K562 (cell line): Measurements from ENCODE around the gene PDIA4. TPM values are rescaled to one million over a fixed set of nuclear protein-coding genes. Genes with fewer than 3 reads are reported as not detected.
A peak's percentile ranks its signal among the peaks of the same experiment; 100 is the strongest.

Source experiments
- ATAC-seq: fragments of 200-7000 bp; cut with Tn5 transposase; 3 replicates; pipeline ENCODE4 v1.9.1; 2020; ENCODE audit warnings: moderate library complexity
- BruUV-seq: library from RNA; stranded (reverse); fragments of 400-500 nt; replicated peaks from 2 replicates; lab custom pipeline; 2021; lab: Mats Ljungman, UMichigan
- CTCF ChIA-PET: fragments of 300-600 bp; formaldehyde crosslinking; extraction: SDS; loops from one replicate; lab custom pipeline; 2021; ENCODE audit warnings: low intra/inter-chr PET ratio; lab: Yijun Ruan, JAX
- POLR2A ChIA-PET: fragments of 300-600, 350-650 bp; sonication (Branson Sonifier 250); formaldehyde crosslinking; extraction: SDS; loops from one replicate; lab custom pipeline; 2021; ENCODE audit warnings: antibody characterized with exemption, inconsistent platforms; lab: Yijun Ruan, JAX
- DNase-seq, 4 experiments: peaks; one replicate each; pipeline versions ENCODE4 v3.0.0 to v3.0.0-alpha.2; 2011 to 2018; ENCODE audit warnings: low spot score in 3 of 4, mixed read lengths in 3 of 4; ENCODE audit errors: extremely low read depth in 1 of 4
- FAIRE-seq: peaks from 2 replicates; lab custom pipeline; 2011; peaks lifted over from hg19 to GRCh38; lab: Jason Lieb, UNC
- H2AFZ ChIP-seq: 2 replicates; pipeline ENCODE4 v1.6.0; 2011; ENCODE audit warnings: low read depth, low read length, control low read depth, inconsistent platforms
- H3K27ac ChIP-seq: fragments of 200-600 bp; 3 replicates; pipeline ENCODE4 v1.8.0; 2011; ENCODE audit warnings: low read depth, mild to moderate bottlenecking, control low read depth, inconsistent platforms, low read length, moderate library complexity, mixed read lengths; ENCODE audit errors: extremely low read depth
- H3K27me3 ChIP-seq, 2 experiments: fragments of 300-600 bp in 1 of 2; 2 replicates in 1 of 2; 3 replicates in 1 of 2; pipeline versions ENCODE4 v1.6.0 to v1.8.0; 2011; ENCODE audit warnings: inconsistent platforms in 2 of 2, low read length in 2 of 2, mild to moderate bottlenecking in 1 of 2, mixed read lengths in 1 of 2, moderate library complexity in 1 of 2; ENCODE audit not compliant: control insufficient read depth in 2 of 2, insufficient read depth in 2 of 2
- H3K36me3 ChIP-seq: fragments of 300-600 bp; 3 replicates; pipeline ENCODE4 v1.8.0; 2011; ENCODE audit warnings: mild to moderate bottlenecking, low read length, inconsistent platforms; ENCODE audit not compliant: control insufficient read depth, insufficient read depth
- H3K4me1 ChIP-seq, 2 experiments: fragments of 200-600 bp in 1 of 2; replicated peaks in 1 of 2; 2 replicates in 1 of 2; 3 replicates in 1 of 2; pipeline versions ENCODE4 v1.5.1 to v1.8.0; 2011; ENCODE audit warnings: inconsistent platforms in 2 of 2, low read length in 2 of 2, mild to moderate bottlenecking in 1 of 2, mixed read lengths in 1 of 2, moderate library complexity in 1 of 2; ENCODE audit not compliant: control insufficient read depth in 2 of 2, insufficient read depth in 2 of 2
- H3K4me2 ChIP-seq: 2 replicates; pipeline ENCODE4 v1.6.1; 2011; ENCODE audit warnings: low read length, control low read depth, inconsistent platforms, mixed read lengths; ENCODE audit not compliant: insufficient read depth
- H3K4me3 ChIP-seq: fragments of 200-600 bp; sonication (generic), shearing (Covaris generic); 2 replicates; pipeline ENCODE4 v1.5.1; 2016; ENCODE audit warnings: control low read depth, inconsistent platforms
- H3K79me2 ChIP-seq: fragments of 200-600 bp; 3 replicates; pipeline ENCODE4 v1.8.0; 2011; ENCODE audit warnings: low read length, inconsistent platforms; ENCODE audit not compliant: control insufficient read depth, insufficient read depth
- H3K9ac ChIP-seq, 2 experiments: 2 replicates each; pipeline versions ENCODE4 v1.6.0 to v1.6.1; 2011; ENCODE audit warnings: low read depth in 2 of 2, low read length in 2 of 2, control low read depth in 1 of 2, inconsistent platforms in 1 of 2, mild to moderate bottlenecking in 1 of 2, mixed read lengths in 1 of 2; ENCODE audit not compliant: insufficient read depth in 1 of 2
- H3K9me1 ChIP-seq: one replicate; pipeline ENCODE4 v1.6.0; 2011; ENCODE audit warnings: inconsistent platforms, mild to moderate bottlenecking, low read length, moderate library complexity; ENCODE audit not compliant: control insufficient read depth, insufficient read depth
- H3K9me3 ChIP-seq: replicated peaks from 2 replicates; pipeline ENCODE4 v1.5.1; 2011; ENCODE audit warnings: low read depth, low read length, inconsistent platforms; ENCODE audit not compliant: control insufficient read depth, insufficient read depth
- H4K20me1 ChIP-seq: replicated peaks from 2 replicates; pipeline ENCODE4 v1.6.1; 2011; ENCODE audit warnings: low read length, inconsistent platforms, mixed read lengths; ENCODE audit not compliant: control insufficient read depth, insufficient read depth
- FUS ChIP-seq: fragments of 200-400 bp; formaldehyde crosslinking; optimal IDR thresholded peaks from 2 replicates; pipeline ENCODE3; 2017; ENCODE audit warnings: low read depth, low read length
- GATA2 ChIP-seq: sonication (generic); formaldehyde crosslinking; IDR thresholded peaks from 2 replicates; pipeline ENCODE4 v1.4.0; 2020; ENCODE audit warnings: mild to moderate bottlenecking, missing genetic modification reagents
- KDM2B ChIP-seq: fragments of 250-450 bp; sonication (Bioruptor Pico); IDR thresholded peaks from 2 replicates; pipeline ENCODE4 v1.8.0; 2021; ENCODE audit warnings: mild to moderate bottlenecking, moderate library complexity
- MAZ ChIP-seq, 2 experiments: fragments of 450-650 bp in 1 of 2; sonication (generic) in 1 of 2; formaldehyde crosslinking; IDR thresholded peaks in 1 of 2; conservative IDR thresholded peaks in 1 of 2; 2 replicates each; pipeline versions ENCODE4 v1.4.0 to v1.5.0; 2020; ENCODE audit warnings: mild to moderate bottlenecking in 1 of 2, missing genetic modification reagents in 1 of 2
- MGA ChIP-seq: fragments of 450-650 bp; IDR thresholded peaks from 2 replicates; pipeline ENCODE4 v1.6.1; 2016; ENCODE audit warnings: mild to moderate bottlenecking, moderate library complexity
- NR4A1 ChIP-seq, 2 experiments: fragments of 250-450 bp in 1 of 2; fragments of 450-650 bp in 1 of 2; sonication (Bioruptor Pico) in 1 of 2; IDR thresholded peaks; 2 replicates each; pipeline versions ENCODE4 v1.4.0 to v1.6.1; 2016 to 2020; ENCODE audit warnings: mild to moderate bottlenecking in 2 of 2, missing compliant biosample characterization in 1 of 2, missing genetic modification characterization in 1 of 2, moderate library complexity in 1 of 2
- SUPT5H ChIP-seq: fragments of 450-650 bp; IDR thresholded peaks from 2 replicates; pipeline ENCODE4 v1.6.1; 2016
- ZNF143 ChIP-seq: sonication (generic); formaldehyde crosslinking; IDR thresholded peaks from 2 replicates; pipeline ENCODE4 v1.9.0; 2022; ENCODE audit warnings: mild to moderate bottlenecking, missing genetic modification reagents
- ZSCAN32 ChIP-seq: fragments of 450-650 bp; formaldehyde crosslinking; IDR thresholded peaks from 2 replicates; pipeline ENCODE4 v1.4.0; 2020; ENCODE audit warnings: mild to moderate bottlenecking, moderate library complexity
- WGBS: fragments of 100-300 bp; shearing (Covaris generic); methylation state at CpG from one replicate; pipeline ENCODE4 v1.1.6; 2016; ENCODE audit warnings: low coverage, mixed read lengths; ENCODE audit not compliant: insufficient coverage; ENCODE audit errors: missing lambda C conversion rate; 5-methylcytosine and 5-hydroxymethylcytosine counted together
- in situ Hi-C: fragments of 300-500 bp; cut with MboI; formaldehyde crosslinking; loops from 4 replicates; pipeline ENCODE4 v1.15.0; 2018; ENCODE audit warnings: inconsistent platforms, mixed read lengths
- intact Hi-C: fragments of 100-400 bp; cut with micrococcal nuclease; formaldehyde crosslinking; loops from 2 replicates; pipeline ENCODE4 v1.14.2; 2022
- polyA plus RNA-seq, 8 experiments: library from polyadenylated mRNA; depleted of rRNA in 4 of 8; stranded (reverse) in 5 of 8; unstranded in 3 of 8; fragments of >200 nt; fragmentation: Nextera tagmentation in 2 of 8; fragmentation: Illumina TruSeq in 1 of 8; extraction: Ambion mirVana in 2 of 8; extraction: Trizol in 1 of 8; gene quantifications; 2 replicates each; pipeline versions ENCODE4 v1.2.1 to v1.2.3, GENCODE V29; 2011 to 2014; ENCODE audit warnings: inconsistent platforms in 1 of 8, missing spikeins in 1 of 8
- total RNA-seq, 7 experiments: library from RNA; depleted of rRNA in 6 of 7; stranded (reverse); fragments of >200 nt in 6 of 7; fragmentation: Illumina TruSeq in 2 of 7; extraction: Trizol in 2 of 7; gene quantifications; 2 replicates each; pipeline versions ENCODE4 v1.2.1 to v1.2.3, GENCODE V29; 2011 to 2021; ENCODE audit warnings: low replicate concordance in 1 of 7

PDIA4 gene
- total and polyA plus RNA-seq, 9 of the 15 experiments (the other 6 are each of a cell fraction or from before 2014, with no cell fraction given): 9.1 to 175 (median 146) TPM

GRCh38 chr7:148978091-148978490 is 50.2 kb downstream of the PDIA4 start (continued):
- no peak for TF ChIP-seq FUS

DNA sequence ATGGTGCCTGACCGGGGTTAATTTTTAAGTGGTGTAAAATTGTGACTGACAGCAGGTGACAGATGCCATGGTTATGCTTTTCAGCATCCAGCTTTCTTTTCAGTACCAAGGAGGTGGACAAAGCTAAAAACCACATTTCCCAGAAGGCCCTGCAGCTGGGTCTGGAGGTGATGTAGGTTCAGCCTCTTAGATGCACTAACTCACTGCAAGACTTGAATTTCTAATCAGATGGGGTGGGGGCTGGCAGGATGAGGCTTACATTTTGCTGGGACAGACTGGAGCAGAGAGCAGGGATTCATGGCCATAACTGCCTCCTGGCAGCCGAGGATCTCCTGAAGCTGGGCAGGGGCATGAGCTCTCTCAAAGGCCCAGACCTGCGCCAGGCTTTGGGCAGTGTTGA is 52.4 kb downstream of the PDIA4 start:
- peak overlapping the region in 1 of 2 experiments; percentile 67; a peak in 1 of 4 replicates for H3K9ac ChIP-seq
- no TSS peak for BruUV-seq
- no peaks in the 10 kb centered on the region for H3K36me3 ChIP-seq
- H3K4me3 ChIP-seq: no peak overlapping the region
- 22% methylated on average over 3 of the region's 3 CpGs for WGBS
- in situ Hi-C loops: no loop called here
- no peaks in the 10 kb centered on the region for H3K9me3 ChIP-seq
- ATAC-seq (peak; percentile 74), FAIRE-seq (no peak), DNase-seq (no peak)
- no peaks in the 10 kb centered on the region for H3K9me1 ChIP-seq
- POLR2A ChIA-PET: interaction anchor here (0.5 to 1.5 kb wide), 4 partner anchors 8 to 165 kb away, joined by 3 to 6 read pairs (median 3); no protein-coding TSS in a partner anchor
- H3K27ac ChIP-seq: no peak overlapping the region
- no peaks in the 10 kb centered on the region for H3K27me3 ChIP-seq
- no peak overlapping the region for H3K4me2 ChIP-seq
- H2AFZ ChIP-seq: no peak overlapping the region
- intact Hi-C loops: no loop called here
- no peaks in the 10 kb centered on the region for H4K20me1 ChIP-seq
- CTCF ChIA-PET: no interaction called here
- H3K79me2 ChIP-seq: no peaks in the 10 kb centered on the region
- peaks cover 2 to 5% of the 10 kb centered on the region in 2 experiments; a peak in 2 of 5 replicates for H3K4me1 ChIP-seq
- TF ChIP-seq MAZ (CRISPR knock-in tag; conservative IDR thresholded peaks at IDR 0.05 in 1 of 2, IDR thresholded peaks at IDR 0.05 in 1 of 2) (peak in 1 of 2 experiments; percentile 26; a peak in 1 of 4 replicates), ZNF143 (CRISPR knock-in tag) (peak; percentile 79), SUPT5H (no peak), KDM2B (CRISPR knock-in tag) (no peak), GATA2 (CRISPR knock-in tag) (no peak), NR4A1 (CRISPR knock-in tag; IDR thresholded peaks at IDR 0.05) (no peak), NR4A1 (tag; IDR thresholded peaks at IDR 0.05) (no peak), MGA (no peak), ZSCAN32 (CRISPR knock-in tag) (no peak)
